ENCODE data around the gene FAM13A.
"Not testable (repeated sequence)": the region's sequence is repeated elsewhere in the genome, so short reads cannot be mapped to it uniquely, and the experiment has no call there.

FAM13A gene

DNA sequence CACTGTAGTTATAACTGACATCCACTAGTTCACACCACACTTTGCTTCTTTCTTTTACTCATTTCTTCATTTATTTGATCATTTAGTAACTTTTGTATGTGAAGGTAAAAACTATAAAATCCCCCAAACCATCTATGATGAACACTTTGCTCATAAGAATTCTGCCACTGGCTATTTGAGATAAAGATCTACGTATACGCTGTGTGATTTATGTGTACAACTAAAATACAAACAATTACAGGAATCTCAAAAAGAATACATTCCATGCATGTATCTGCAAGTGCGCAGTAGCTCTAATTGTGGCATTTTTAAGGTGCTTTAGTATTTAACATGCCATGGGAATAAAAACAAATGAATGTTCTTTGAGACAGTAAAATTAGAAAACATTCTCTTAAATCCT is 202.5 kb downstream of the FAM13A start:
- no peak for DNase-seq (ENCODE audit: low read depth in 2 of 2, low spot score in 1 of 2)

DNA sequence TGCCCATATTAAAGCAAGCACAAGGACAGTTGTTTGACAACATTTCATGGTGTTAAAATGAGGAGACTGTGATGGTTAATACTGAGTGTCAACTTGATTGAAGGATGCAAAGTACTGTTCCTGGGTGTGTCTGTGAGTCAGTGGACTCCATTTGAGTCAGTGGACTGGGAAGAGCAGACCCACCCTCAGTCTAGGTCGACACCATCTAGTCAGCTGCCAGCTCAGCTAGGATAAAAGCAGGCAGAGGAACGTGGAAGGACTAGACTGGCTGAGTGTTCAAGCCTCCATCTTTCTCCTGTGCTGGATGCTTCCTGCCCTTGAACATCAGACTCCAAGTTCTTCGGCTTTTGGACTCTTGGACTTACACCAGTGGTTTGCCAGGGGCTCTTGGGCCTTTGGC is 203.4 kb downstream of the FAM13A start:
- DNase-seq (ENCODE audit: low read depth in 2 of 2, low spot score in 1 of 2), result not testable (repeated sequence)

DNA sequence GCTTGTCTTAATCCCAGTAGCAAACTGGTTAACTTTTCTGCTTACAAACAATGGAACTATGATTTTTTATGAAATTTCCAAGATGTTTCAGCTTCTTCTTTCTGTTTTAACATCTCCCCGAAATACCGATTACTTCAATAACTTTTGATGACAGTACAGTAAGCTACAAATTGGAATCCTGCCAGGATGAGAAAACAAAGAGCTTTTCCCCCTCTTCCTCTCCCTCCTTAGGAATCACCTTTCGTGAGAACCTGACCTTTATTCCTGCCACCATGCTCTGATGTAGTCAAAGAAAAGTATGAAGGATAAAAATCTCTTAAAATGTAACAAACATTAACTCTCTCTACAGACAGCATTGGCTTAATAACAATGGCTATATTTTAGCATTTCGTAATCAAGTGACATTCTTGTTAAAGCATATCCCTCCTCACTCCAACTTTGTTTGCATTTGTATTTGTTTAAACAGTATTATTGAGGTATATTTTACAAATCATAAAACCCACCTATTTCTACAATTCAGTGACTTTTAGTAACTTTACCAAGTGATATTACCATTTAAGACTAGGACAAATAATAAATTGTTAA is 210.7 kb downstream of the FAM13A start:
- DNase-seq (ENCODE audit: low read depth in 2 of 2, low spot score in 1 of 2), result no peak

DNA sequence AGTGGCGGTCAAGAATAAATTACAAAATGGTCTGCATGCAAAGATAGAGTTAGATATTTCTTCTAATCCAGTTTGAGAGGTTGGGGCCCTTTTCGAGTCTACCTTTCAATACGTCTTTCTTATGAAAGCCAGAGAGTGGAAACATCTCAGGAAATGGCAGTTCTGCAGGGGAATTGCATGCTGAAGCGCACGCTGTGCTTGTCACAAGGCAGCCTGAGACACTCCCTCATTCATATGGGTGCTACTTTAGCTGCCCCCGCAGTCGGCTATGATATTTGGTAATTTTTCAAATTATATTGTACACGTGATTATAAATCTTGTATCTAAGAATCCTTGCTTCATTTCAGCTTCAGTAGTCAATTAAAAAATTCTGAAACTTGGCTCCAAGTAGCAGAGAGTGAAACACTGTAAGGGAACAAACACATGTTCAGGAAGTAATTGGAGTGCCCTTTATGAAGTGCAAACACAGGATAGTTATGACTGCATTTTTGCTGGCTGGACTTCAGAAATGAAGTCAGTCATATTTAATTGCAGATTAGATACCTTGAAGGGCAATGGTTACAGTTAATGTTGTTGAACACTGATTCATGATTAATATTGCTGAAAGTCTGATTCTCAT is 213.8 kb downstream of the FAM13A start:
- no peak for DNase-seq (ENCODE audit: low read depth in 2 of 2, low spot score in 1 of 2)

DNA sequence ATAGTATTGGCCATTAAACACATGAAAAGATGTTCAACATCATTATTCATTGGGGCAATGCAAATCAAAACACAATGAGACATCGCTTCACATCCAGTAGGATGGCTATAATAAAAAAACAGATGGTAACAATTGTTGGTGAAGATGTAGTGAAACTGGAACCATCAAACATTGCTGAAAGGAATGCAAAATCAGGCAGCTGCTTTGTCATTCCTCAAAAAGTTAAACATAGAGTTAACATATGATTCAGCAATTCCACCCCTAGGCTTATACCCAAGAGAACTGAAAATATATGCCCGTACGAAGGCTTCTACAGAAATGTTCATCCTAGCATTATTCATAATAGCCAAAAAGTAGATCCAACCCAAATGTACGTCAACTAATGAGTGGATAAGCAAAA is 215.3 kb downstream of the FAM13A start:
- no peak for DNase-seq (ENCODE audit: low read depth in 2 of 2, low spot score in 1 of 2)

DNA sequence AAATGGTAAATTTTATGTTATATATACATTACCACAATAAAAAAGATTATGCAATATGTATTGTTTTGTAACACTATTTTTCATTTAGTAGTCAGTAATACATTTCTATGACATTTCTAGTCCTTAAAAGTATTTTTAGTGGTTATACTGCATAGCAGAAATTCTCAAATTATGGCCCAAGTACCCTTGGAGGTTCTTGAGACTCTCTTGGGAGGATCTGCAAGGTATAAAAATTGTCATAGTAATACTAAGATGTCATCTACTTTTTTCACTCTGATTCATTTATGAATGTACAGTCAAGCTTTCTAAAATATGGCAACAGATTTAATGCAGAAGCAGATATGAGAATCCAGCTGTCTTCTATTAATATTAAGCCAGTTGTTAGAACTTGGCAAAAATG is 220.8 kb downstream of the FAM13A start:
- DNase-seq (ENCODE audit: low read depth in 2 of 2, low spot score in 1 of 2), result no peak

DNA sequence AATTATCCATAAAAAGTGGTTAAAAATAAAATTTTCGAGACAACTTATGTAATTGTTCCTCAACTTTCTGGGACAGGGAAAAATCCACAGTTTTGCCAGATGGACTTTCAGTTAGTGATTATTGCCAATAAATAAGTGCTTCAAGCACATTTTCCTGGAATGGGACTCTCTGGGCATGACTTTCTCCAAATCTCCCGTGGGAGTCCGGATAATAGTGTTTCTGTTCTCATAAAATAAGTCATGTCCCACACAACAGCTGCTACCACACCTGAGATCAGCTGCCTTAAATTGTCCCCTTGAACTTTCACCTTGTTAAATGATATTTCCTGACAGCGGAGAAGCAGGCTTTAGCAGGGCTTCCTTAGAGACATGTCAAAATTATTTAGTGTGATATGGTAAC is 226.0 kb downstream of the FAM13A start:
- DNase-seq (ENCODE audit: low read depth in 2 of 2, low spot score in 1 of 2), result no peak

DNA sequence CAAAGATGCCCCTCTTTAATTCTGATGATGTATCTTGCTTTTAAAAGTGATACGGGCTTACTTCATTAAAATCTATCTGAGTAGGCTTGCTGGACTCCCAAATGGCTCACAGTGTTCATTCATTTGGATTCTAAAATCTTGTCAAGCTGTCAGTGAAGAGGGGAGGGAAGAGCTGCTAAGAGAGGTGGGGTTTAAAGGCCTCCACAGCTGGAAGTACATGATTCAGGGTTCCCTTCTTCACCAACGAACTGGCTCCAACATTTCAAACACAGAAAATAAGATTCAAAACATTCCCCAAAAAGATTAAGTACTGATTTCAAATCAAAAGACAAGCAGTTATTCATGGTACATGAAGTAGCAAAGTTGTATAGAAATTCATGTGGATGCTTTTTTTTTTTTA is 226.4 kb downstream of the FAM13A start:
- no peak for DNase-seq (ENCODE audit: low read depth in 2 of 2, low spot score in 1 of 2)

DNA sequence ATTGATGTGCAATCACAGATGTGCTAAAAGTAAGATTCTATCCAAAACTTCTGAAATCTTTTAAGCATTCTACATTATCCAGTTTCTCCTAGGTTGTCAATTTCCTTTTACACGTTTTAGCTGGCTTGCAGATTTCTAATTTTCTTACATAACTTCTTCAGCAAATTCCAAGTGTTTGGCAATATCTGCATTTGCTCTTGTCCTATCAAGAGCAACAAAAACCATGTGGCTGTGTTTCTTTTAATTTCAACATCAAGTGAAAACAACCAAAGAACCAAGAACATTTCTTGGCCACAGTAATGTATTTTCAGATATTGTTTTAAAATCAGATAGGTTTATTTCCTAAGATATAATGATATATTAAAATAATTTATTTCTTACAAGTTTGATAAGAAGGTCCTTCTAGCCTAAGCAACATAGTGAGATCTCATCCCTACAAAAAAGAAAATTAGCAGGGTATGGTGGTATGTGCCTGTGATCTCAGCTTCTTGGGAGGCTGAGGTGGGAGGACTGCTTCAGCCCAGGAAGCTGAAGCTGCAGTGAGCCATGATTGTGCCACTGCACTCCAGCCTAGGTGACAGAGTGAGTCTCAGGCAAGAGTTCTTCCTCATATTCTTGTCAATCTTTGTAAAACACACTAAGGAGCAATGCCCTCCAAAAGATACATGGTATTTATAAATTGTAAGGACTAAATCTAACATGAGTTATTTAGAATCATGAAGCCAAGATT is 228.0 kb downstream of the FAM13A start:
- DNase-seq (ENCODE audit: low read depth in 2 of 2, low spot score in 1 of 2), result no peak

DNA sequence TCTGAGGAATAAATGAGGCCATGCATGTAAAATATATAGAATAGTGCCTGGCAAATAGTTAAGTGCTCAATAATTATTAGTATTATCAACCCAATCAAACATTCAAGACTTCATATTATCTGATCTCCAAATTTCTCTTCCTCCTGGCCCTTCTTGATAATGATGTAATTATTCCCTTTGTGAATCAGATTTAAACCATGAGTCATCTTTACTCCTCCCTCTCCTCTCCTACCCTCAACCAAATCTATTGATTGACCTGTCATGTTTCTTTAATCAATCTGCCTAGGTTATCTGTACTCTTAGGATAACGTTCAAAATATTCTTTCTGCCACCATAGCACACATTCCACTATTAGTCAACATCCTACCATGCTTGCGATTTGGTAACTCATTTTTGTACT is 229.5 kb downstream of the FAM13A start:
- DNase-seq (ENCODE audit: low read depth in 2 of 2, low spot score in 1 of 2), result no peak

DNA sequence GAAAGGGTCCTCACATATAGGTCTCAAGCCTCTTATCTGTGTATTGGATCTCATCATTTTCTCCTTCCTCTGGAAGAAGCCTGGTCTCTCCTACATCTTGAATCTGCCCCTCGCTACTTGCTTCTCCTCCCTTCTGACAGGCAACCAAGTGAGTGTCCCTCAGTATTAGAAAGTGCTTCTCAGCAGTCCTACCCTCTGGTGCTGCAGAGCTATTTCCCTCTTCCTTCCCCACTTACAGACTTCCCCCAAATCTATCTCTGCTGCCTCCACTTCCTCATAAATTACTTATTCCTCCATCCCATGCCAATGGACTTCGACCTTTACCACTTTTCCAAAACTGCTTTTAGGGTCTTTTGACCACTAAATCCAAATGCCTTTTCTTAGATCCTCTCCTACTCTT is 230.2 kb downstream of the FAM13A start:
- no peak for DNase-seq (ENCODE audit: low read depth in 2 of 2, low spot score in 1 of 2)

DNA sequence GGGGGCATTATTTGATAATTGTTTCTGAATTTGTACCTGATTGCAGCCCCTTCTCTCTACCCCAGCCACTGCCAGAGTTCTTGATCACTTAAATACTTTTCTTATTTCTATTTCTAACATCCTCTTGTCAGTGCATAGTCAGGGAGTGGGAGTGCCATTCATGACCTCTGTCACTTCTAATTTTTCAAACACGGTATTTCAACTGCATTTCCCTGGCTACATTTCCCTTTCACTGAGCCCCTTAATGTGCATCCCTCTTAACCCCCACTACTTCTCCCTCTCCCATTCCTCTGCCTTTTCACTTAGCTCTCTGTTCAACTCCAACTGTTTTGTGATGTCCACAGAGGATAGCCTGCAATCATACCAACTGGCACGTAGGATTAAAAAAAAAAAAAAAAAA is 231.1 kb downstream of the FAM13A start:
- DNase-seq (ENCODE audit: low read depth in 2 of 2, low spot score in 1 of 2), result no peak

DNA sequence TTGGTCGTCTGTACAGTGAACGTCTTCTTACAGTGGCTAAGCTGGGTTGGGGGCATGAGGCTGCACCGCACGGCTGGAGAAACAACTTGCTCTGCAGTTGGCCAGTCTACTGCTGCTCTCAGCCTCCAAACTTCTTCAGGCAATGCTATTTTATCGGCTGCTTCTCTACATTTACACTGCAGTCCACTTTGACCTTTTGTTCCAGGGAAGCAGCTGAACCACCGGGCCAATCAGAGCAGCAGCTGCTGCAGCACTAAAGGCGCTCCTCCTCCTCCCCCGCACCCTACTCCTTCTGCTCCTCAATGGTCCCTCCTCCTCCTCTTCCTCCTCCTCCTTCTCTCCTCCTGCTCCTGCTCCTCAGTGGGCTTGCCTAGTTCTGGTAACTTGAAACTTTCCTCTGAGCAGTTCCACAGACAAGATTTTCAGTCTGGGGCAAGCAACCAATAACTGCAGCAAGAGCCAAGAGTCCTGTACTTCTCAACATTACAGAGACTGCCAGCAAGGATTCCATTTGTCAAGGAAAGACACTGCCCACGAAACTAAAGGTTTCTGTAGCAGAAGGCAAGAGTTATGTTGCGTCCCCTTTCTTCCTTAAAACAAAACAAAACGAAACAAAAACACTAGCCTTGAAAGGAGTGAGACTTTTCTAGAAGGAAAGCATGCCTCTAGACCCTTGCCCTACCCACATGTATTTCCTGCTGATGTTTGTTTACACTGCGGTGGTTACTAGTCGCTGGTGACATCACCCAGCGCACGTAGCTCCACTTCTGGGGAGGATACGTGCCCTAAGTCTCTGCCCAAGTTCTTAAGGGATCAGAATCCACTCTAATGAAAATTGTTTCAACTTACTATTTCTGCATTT is 233.7 kb downstream of the FAM13A start:
- DNase-seq (ENCODE audit: low read depth in 2 of 2, low spot score in 1 of 2), result peak; percentile 14 to 27

DNA sequence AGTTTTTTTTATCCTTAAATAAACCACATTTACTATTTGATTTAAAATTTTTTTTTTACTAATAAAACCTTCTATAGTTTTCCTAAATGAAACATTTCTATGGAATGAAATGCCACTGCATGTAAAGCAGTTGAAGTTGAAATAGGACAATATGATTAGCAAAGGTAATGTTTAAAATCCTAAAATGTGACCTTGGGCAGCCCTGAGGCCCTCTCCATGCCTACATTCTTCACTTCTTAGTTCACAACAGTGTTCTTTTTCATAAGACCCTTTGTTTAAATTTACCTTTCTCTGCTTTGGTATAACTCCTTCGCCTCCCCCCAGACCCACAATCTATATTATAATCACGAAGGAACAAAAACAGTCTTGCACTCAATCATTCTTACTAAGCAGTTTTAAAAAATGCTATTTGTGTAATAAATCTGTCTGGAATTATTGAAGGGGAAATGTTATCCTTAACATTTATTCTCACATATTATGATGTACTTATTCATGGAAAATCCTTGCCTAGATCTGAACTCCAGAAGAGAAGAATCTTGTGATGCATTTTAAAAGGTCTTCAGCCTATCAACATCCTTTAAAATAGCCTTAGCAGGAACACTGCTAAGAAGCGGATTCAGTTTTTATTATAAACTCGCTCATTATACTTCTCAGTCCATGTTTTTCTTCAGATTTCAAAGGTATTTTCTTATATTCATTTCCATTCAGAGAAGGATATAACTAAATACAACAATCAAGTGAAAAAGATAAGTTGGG is 234.8 kb downstream of the FAM13A start:
- no peak for DNase-seq (ENCODE audit: low read depth in 2 of 2, low spot score in 1 of 2)

DNA sequence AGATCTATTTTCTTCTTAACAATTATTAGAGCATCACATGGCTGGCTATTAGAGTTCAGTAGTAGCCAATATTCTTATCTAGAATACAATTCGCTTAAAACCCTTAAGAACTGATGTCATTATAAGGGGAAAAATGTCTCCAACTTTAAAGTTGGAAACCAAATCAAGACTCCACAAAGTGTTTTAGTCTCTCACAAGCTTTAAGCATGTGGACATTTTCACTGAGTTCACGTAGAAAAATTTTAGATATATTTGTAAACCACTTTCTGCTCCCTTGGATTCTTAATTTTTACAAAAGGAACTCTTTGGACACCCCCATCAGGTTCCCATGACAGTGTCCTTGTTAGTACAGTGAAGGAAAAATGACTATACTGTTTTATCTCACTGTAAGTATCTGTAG is 235.5 kb downstream of the FAM13A start:
- DNase-seq (ENCODE audit: low read depth in 2 of 2, low spot score in 1 of 2), result no peak

DNA sequence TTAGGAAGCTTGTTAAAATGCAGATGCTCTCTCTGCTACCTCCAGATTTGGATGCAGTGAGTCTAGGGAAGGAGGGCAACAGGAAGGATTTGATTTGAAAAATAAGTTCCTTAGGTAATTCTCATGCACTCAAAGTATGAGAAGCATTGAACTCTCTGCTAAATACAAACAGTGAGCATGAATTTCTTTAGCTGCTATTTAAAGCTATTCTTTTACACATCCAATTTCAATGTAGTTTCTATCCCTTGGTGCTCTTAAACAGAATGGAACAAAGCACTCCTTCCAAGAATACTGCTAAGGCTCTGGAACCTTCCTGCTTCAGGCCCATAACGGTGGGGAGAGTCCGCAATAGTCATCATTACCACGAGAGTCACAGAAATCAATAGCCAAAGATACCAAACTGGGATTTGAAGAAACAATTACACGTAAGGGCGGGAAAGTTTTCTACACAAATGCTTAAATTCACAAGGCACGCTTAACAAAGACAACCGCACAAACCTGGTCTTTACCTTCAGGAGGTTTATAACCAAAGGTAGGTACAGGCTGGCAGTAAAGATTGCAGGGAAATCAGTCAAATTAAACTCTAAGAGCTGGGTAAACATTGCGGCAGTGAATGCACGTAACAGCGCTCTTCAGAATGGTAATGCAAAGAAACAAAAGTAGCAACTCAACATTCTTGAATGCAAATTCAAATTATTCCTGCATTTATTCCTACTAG is 236.1 kb downstream of the FAM13A start:
- DNase-seq (ENCODE audit: low read depth in 2 of 2, low spot score in 1 of 2), result no peak

DNA sequence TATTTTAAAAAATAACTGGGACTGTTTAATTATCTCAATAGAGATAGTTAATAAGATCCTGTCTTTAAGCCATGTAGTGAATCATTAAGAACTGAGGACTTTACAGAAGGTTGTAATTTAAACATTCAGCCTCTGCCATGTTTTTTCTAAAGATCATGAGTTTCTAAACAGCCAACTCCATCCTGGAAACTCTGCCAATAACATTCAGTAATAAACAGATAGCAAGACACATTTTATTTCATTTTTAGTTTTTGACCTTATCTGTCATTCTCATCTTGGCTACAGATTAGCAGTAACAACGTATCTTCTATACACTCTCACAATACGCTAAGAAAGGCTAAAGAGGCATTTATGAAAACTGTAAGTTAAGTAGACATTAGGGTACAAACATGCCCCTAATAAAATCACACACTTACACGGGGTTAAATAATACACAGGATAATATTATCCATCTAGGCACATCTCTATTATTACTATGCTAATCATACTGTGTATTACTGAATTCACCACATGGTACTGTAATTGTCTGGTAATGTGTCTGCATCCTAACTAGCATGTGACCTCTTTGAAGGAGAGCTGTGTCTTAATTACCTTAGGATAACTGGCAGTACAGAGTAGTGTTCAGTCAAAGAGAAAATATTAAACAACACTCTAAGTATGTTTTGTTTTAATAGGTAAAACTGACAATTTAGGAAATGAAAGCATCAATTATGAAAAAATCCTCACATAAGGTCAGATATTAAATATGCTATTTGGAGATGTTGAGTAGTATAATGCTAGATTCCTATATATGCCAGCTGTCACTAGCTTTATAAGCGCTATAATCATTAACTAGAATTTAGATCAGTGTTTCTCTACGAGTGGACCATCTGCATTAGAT is 236.9 kb downstream of the FAM13A start:
- no peak for DNase-seq (ENCODE audit: low read depth in 2 of 2, low spot score in 1 of 2)

DNA sequence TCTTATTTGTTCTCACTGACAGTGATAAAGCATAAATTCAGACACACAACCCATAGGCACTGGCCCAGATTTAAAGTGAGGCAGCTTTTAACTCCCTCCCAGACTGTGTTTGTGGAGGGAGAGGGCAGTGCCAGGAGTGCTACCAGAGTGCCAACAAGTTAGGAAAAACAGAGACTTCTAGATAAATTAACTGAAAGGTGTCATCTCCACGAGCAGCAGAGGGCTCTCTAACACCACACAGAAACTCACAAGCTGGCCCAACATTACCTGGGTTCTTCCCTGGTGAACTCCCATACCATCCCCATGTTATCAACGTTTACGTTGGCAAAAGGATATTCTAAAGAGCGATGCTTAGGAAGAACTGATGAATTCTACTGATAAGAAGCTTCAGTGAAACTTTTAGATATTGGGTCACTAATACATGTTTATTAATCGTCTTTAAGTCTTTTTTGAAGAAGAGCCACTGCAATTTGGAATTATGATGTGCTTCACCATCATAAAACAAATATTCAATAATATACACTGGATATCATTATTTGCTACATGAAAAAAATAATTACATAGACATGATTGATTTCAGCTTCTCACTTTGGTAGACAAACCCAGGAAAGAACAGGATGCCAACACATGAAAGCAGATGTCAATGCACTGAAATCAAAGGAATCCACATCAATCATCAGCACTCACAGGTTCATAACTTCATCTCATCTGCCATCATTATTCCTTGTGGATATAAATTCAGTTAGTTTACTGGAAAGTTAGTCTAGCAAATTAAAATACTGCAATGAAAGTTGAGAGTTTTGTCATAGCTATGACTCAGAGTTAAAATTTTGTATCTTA is 238.1 kb downstream of the FAM13A start:
- DNase-seq (ENCODE audit: low read depth in 2 of 2, low spot score in 1 of 2), result no peak

DNA sequence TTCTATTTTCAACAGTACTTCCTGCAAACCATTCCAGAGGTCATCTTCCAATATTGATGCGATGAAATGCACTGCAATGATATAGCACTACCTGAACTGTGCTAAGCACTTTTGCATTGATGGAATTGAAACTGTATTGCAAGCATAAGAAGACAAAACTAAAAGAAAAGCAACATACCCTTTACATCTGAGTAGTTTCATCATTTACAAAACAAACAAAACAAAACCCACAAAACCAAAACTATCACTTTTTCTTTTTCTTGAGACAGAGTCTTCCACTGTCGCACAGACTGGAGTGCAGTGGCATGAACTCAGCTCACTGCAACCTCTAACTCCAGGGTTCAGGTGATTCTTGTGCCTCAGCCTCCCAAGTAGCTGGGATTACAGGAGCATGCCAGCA is 239.2 kb downstream of the FAM13A start:
- DNase-seq (ENCODE audit: low read depth in 2 of 2, low spot score in 1 of 2), result no peak

All from stimulated activated CD8-positive, alpha-beta memory T cell treated with anti-CD3 and anti-CD28 coated beads, Interleukin-4, amount 100 ng/mL, for 1 hour (primary cell).